GDM1 (cell line): Measurements from ENCODE around the gene FFAR2.

Source experiments
- DNase-seq: peaks from one replicate; lab custom pipeline; 2025; lab: John Stamatoyannopoulos, UW

The FFAR2 gene

DNA sequence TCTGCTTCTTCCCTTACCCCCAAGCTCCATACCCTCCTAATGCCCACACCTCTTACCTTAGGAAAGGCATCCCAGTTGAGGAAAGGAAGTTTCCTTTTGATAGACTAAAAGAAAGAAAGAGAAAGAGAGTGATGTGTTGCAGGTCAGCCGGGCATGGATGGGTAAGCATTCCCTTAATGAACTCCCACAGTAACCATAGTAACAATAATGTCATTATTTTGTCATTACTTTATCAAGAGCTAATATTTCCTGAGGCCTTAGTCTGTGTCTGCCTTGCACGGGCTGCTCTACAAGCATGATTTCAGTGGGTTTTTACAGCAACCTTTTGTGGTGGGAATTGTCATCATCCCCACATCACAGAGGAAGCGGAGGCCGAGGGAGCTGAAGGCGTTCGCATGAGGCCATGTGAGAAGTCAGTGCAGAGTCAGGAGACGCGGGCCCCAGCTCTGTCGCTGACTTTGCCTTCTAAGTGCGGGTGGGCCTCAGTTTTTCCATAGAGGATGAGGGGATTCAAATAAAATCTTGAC is 39.7 kb downstream of the FFAR2 start:
- no peak for DNase-seq

DNA sequence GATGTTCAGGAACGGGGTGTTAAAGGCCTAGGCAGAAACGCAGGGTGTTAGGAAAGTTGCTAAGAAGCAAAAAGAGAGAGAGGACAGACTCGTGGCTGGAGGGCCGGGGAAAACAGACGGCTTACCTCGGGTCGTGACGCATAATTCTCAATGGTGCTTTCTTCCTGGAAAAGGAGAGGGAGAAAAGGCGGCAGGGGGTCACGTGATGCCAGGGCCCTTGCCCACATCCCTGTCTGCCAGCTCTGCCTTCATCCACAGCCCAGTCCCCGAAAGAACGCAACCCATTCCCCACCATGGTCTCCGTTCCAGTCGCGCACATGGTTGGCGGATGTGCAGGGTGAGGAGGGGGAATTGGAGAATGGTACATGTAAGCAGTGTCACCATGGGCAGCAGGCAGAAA is 40.6 kb downstream of the FFAR2 start:
- no peak for DNase-seq

DNA sequence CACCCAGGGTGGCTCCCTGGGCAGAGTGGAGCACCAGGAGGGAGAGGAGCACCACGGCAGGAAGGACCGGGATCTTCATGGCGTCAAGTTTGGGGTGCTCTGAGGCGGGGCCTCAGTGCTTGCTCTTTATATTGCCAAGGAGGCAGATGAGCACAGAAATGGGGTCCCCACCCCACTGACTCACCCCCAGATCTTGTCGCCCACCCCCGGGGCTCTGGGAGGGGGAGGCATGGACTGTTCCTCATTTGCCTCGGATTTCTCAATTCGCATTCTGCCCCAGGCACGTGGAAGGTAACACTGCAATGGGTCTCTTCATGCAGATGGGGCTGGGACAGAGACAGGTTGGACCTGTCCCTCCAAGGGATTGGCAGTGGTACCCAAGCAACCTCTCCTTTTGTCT is 42.3 kb downstream of the FFAR2 start, which contains the start of gene KRTDAP:
Gene KRTDAP, minus strand, starts transcription at position 101 of the 400 bp plus-strand sequence. Its CDS starts 22 bp downstream, at position 79.
- no peak for DNase-seq

DNA sequence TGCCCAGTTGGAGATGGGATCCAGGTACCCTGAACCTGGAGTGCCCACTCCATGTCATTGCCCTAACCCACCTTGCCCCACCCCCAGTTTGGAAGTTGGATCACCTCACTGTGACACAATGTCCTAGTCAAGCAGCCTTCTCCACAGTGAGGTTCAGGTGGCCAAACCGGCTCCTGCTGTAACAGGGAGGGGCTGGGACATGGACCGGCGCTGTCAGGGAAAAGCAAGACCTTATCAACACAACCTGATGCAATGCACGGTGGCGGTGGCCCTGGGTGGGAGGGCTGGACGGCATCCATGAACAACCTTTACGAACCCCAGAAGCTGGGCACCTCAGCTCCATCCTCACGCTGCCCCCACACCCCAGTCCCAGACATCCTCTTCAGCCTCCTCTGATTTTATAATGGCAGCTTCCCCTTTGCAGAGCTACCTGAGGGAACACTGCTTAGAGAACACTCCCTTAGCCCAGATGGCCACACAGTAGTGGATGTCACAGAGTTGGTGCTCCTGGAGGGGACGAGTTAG is 43.8 kb downstream of the FFAR2 start:
- no peak for DNase-seq

DNA sequence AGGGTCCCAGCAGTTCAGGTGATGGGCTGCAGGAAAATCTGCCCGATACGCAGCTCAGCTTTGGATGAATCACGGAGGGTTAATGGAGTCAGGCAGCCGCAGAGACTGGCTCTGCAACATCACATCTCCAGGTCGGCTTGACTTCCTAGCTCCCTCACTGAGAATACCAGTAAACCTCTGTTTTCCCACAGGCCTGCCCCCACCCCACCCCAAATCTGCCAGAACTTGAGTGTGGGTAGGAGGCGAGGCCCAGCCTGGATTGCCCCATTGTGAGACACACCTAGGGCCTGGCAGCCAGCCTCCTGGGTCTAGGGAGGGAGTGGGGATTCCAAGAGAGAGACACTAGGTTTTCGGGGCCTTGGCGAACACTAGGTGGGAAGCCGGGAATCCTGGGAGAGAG is 45.9 kb downstream of the FFAR2 start:
- DNase-seq = no peak

DNA sequence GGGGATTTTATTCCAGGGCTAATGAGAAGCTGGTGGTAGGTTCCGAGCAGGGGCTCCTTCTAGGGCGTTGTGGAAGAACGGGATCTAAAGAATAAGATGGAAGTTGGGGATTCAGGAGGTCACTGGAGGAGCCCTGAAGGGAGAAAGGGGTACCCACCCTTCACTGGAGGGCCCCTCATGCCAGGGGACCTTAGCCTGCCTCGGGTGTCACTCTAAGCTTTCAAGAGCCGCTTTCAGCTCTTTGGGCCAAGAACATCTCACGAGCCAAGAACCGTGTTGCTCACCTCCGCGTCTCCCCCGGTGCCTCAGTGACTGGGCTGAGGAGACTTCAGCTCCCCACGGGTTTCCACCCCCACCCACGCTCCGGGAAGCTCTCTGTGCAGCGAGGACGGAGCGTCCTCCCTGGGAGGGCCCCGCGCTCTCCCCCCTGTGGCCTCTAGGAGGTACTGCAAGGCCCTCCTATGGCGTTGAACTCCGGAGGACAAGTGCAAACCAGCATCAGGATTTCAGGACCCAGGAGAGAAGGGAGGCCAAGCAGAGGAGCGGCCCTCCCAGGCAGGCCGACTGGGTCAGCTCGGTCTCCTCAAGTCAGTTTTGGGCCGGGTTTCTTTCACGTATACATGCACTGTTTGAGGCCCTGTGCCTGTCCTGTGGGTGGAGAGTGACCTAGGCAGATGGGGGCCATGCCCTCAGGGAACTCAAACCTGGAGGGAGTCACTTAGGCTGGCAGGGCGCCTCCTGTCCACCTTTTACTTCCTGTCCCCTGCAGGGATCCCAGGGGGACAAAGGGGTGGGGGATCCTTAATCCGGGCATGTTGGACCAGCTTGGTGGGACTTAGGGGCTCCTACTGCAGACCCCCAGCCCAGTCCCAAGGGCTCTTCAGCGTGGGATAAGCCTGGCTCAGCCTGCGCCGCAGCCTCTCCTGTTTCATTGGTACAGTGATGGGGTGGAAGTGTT is 47.3 kb downstream of the FFAR2 start:
- peak; percentile 34 for DNase-seq

DNA sequence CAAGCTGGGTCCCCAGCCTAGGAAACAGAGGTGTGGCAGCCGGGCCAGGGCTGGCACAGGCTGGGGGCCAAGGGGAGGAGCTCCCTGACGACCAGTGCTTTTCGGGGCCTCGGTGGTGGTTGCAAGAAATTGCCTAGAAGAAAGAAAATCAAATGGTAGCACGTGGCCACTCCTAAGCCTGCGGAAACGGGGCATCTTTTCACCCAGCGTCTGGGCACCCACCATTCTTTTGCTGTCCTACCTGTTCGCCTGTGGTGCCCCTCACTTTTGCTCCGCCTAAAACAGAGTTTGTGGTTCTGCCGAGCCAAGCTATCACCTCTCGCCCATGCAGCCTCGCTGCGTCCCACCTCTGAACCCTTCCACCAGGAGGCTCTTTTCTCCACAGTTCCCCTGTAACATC is 49.3 kb downstream of the FFAR2 start:
- DNase-seq = no peak

DNA sequence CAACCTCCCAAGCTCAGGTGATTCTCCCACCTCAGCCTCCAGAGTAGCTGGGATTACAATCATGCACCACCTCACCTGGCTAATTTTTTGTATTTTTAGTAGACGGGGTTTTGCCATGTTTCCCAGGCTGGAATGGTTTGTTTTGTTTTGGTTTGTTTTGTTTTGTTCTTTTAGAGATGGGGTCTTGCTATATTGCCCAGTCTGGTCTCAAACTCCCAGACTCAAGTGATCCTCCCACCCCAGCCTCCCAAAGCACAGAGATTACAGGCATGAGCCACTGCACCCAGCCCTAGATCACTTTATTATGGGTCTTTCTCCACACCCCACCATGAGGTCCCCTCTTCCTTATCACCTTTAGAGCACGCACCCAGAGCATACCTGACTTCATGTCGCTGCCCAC is 50.2 kb downstream of the FFAR2 start:
- no peak for DNase-seq

DNA sequence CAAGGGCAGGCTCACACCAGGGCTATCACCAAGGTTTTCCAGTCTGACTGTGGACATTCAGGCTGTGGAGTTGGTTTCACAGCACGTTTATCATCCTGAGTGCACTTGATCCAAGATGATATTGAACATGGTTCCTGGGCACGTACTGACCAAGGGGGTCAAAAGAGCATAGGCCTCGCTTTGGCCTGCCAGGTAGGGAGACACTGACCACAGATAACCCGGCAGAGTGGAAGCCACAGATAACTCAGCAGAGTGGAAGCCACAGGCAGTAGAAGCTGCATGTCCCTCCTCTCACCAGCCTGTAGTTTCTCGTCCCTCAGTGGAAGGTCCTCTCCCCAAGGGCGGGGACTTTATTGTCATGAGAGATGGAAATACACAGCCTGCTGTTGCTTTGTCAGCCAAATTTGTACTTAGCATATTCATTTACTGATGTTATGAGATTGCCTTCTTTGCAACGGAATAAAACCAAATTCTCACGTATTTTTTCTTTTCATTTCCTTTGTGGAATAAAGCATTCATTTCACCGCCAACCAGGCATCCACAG is 51.0 kb downstream of the FFAR2 start:
- no peak for DNase-seq

DNA sequence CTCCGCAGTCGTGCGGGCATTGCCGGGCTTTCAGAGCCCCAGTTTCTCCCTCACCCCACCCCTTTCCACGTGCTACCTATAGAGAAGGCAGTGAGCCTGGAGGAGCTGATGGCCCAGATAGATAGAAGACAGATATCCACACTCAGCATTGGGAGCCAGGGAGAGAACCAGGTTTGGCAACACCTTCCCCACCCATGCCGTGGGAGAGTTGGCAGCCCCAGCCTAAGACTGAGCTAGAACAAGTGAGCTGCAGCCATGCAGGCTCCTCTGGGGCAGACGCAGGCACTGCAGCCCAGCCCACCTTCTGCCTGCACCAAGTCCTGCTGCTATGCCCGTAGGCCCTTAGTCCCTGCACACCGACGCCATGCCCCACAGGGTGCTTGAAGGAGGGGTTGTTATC is 52.6 kb downstream of the FFAR2 start:
- DNase-seq = no peak
